ENCODE data around the gene TM4SF5. TPM values are rescaled to one million over a fixed set of nuclear protein-coding genes. Genes with fewer than 3 reads are reported as not detected.

Gene TM4SF5
- total RNA-seq, 1 experiment from 2014 or later, result not detected

Other genes with a start within 250 kb of the TM4SF5 start
- gene MYBBP1A, start 216.5 kb upstream of the TM4SF5 start, total RNA-seq (2014; rRNA removed; shearing (Covaris generic)), result 174 and 179 TPM in 2 replicates
- not detected in 2 replicates for gene GGT6, start 211.3 kb upstream of the TM4SF5 start, total RNA-seq (2014; rRNA removed; shearing (Covaris generic))
- not detected in 2 replicates for gene SMTNL2, start 187.4 kb upstream of the TM4SF5 start, total RNA-seq (2014; rRNA removed; shearing (Covaris generic))
- not detected in 2 replicates for gene ALOX15, start 130.2 kb upstream of the TM4SF5 start, total RNA-seq (2014; rRNA removed; shearing (Covaris generic))
- gene PELP1, start 67.7 kb upstream of the TM4SF5 start, total RNA-seq (2014; rRNA removed; shearing (Covaris generic)), result 31.8 and 35.1 TPM in 2 replicates
- 10.7 and 16.4 TPM in 2 replicates for gene ARRB2, start 61.3 kb upstream of the TM4SF5 start, total RNA-seq (2014; rRNA removed; shearing (Covaris generic))
- 23.9 and 29.3 TPM in 2 replicates for gene MED11, start 40.5 kb upstream of the TM4SF5 start, total RNA-seq (2014; rRNA removed; shearing (Covaris generic))
- gene ZMYND15, start 32.1 kb upstream of the TM4SF5 start, total RNA-seq (2014; rRNA removed; shearing (Covaris generic)), result 1.1 TPM in 1 of 2 replicates, not detected in the other
- 3.0 and 3.8 TPM in 2 replicates for gene CXCL16, start 32.0 kb upstream of the TM4SF5 start, total RNA-seq (2014; rRNA removed; shearing (Covaris generic))
- not detected in 2 replicates for gene VMO1, start 14.5 kb downstream of the TM4SF5 start, total RNA-seq (2014; rRNA removed; shearing (Covaris generic))
- gene GLTPD2, start 17.1 kb downstream of the TM4SF5 start, total RNA-seq (2014; rRNA removed; shearing (Covaris generic)), result not detected in 2 replicates
- gene PSMB6, start 24.3 kb downstream of the TM4SF5 start, total RNA-seq (2014; rRNA removed; shearing (Covaris generic)), result 361 and 379 TPM in 2 replicates
- 3.7 and 9.2 TPM in 2 replicates for gene PLD2, start 35.3 kb downstream of the TM4SF5 start, total RNA-seq (2014; rRNA removed; shearing (Covaris generic))
- 10.8 and 13.8 TPM in 2 replicates for gene MINK1, start 61.5 kb downstream of the TM4SF5 start, total RNA-seq (2014; rRNA removed; shearing (Covaris generic))
- gene C17orf107, start 127.7 kb downstream of the TM4SF5 start, total RNA-seq (2014; rRNA removed; shearing (Covaris generic)), result 0.17 TPM in 1 of 2 replicates, not detected in the other
- 1.1 TPM in 1 of 2 replicates, not detected in the other for gene CHRNE, start 131.2 kb downstream of the TM4SF5 start, total RNA-seq (2014; rRNA removed; shearing (Covaris generic))
- gene GP1BA, start 160.4 kb downstream of the TM4SF5 start, total RNA-seq (2014; rRNA removed; shearing (Covaris generic)), result 0.23 TPM in 1 of 2 replicates, not detected in the other
- 82.4 and 112 TPM in 2 replicates for gene SLC25A11, start 168.2 kb downstream of the TM4SF5 start, total RNA-seq (2014; rRNA removed; shearing (Covaris generic))
- gene RNF167, start 168.4 kb downstream of the TM4SF5 start, total RNA-seq (2014; rRNA removed; shearing (Covaris generic)), result 31.8 and 39.1 TPM in 2 replicates
- 1,218 and 1,358 TPM in 2 replicates for gene PFN1, start 176.6 kb downstream of the TM4SF5 start, total RNA-seq (2014; rRNA removed; shearing (Covaris generic))
- 1.8 and 5.2 TPM in 2 replicates for gene ENO3, start 179.2 kb downstream of the TM4SF5 start, total RNA-seq (2014; rRNA removed; shearing (Covaris generic))
- gene SPAG7, start 195.9 kb downstream of the TM4SF5 start, total RNA-seq (2014; rRNA removed; shearing (Covaris generic)), result 56.3 and 93.3 TPM in 2 replicates
- 4.3 and 8.5 TPM in 2 replicates for gene CAMTA2, start 215.8 kb downstream of the TM4SF5 start, total RNA-seq (2014; rRNA removed; shearing (Covaris generic))
- 0.23 TPM in 1 of 2 replicates, not detected in the other for gene INCA1, start 225.6 kb downstream of the TM4SF5 start, total RNA-seq (2014; rRNA removed; shearing (Covaris generic))
- gene KIF1C, start 226.1 kb downstream of the TM4SF5 start, total RNA-seq (2014; rRNA removed; shearing (Covaris generic)), result 32.3 and 46.6 TPM in 2 replicates